CD4-positive, alpha-beta T cell treated with Interleukin-21 for 1 hour (primary cell): ENCODE measurements around the gene ELMO1.

Source experiments
- DNase-seq: peaks from one replicate; pipeline ENCODE4 v3.0.0-alpha.2; 2020

The ELMO1 gene

GRCh38 chr7:37342176-37342687 is 106.4 kb downstream of the ELMO1 start:
- no peak for DNase-seq

DNA sequence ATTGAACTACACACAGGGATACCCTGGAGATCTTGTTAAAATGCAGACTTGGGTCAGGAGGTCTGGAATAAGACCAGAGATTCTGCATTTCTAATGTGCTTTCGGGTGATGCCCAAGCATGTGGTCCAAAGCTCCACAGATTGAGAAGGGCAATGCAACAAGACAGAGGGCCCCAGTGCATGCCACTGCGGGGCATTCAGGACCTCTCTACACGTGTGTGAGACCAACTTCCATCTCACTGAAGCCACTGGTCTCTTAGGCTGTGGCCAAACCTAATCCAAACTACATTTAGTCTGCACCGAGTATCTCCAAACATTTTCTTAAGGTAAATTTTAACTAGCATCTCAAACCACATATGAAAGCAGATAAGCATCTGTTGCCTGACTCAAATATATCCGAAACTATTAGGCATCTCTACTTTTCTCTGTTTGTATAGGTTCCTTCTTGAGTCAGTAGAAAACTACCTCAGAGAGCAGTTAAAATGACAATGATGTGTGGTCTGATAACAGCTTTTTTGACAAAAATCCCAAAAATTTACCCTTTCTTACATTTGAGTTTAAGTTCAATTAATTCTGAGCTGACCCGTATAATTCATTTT is 107.5 kb downstream of the ELMO1 start:
- DNase-seq = peak; percentile 27

DNA sequence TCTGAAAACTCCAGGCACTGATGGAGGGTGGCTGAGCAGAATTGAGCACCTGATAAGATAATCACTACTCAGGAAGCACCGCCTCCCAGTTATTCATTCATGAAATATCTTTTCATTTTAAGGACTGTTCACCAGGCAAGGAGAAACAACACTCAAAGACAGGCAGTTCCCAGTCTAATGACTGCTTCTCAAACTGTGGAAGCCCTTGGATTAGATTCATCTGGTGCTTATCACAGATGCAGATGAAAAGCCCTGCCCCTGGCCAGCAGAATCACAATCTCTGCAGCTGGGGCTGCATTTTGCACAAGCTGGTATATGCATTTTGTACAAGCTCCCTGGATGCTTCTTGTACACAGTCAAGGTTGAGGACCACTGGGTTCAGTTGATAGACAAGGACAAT is 109.7 kb downstream of the ELMO1 start:
- DNase-seq = no peak

GRCh38 chr7:37337522-37337921 is 111.1 kb downstream of the ELMO1 start:
- DNase-seq = no peak

- DNase-seq = peak; percentile 53
Observed at GRCh38 chr7:37336259-37336658, 112.4 kb downstream of the ELMO1 start.

GRCh38 chr7:37333075-37333474 is 115.6 kb downstream of the ELMO1 start:
- no peak for DNase-seq

- no peak for DNase-seq
Observed at GRCh38 chr7:37332243-37333016, 116.2 kb downstream of the ELMO1 start.

GRCh38 chr7:37330775-37331174 is 117.9 kb downstream of the ELMO1 start:
- no peak for DNase-seq

- no peak for DNase-seq
Observed at GRCh38 chr7:37329940-37330339, 118.7 kb downstream of the ELMO1 start.

GRCh38 chr7:37327288-37327687 is 121.4 kb downstream of the ELMO1 start:
- DNase-seq = no peak

- no peak for DNase-seq
Observed at GRCh38 chr7:37323966-37324365, 124.7 kb downstream of the ELMO1 start.

DNA sequence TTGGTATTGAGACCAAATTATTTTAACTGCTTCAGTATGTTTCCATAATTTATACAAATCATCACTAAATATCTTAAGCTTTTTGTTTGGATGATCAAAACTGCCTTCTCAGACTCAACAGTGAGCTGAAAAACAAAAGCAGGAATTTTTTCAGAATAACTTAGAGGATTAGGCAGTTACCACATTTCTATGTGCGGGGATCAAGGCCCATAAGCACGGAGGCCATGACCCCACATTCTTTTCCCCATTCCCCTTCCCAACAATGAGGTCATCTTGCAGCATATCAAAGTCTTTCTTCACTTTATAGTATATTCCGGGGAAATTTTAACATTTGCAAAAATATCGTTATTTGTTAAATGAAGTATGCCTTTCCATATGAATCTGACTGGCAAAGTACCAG is 125.8 kb downstream of the ELMO1 start:
- no peak for DNase-seq

GRCh38 chr7:37320848-37321468 is 127.7 kb downstream of the ELMO1 start:
- no peak for DNase-seq

DNA sequence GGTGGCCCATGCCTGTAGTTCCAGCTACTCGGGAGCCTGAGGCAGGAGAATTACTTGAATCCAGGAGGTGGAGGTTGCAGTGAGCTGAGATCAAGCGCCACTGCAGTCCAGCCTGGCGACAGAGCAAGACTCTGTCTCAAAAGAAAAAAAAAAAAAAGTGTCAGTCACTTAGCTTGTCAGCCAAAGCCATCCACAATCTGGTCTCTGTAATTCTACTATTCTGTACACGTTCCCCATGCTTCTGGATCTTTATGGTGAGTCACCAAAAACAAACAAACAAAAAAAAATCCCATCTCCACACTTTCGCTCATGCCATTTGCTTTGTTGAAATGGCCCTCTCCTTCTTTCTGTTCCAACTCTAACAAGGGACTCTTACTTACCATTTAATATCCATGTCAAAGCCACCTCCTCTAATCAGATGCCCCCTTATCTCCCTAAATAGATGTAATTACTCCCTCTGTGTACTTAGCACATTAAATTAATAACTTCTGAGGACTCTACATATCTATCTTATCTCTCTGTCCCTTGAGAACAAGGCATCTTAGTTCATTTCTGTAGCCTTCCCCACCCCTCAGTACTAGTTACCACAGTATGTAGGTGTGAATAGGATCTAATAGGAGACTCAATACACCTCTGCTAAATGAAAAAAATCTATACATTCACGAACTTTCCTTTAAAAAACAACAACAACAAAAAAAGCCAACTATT is 128.4 kb downstream of the ELMO1 start:
- DNase-seq = no peak

- peak; percentile 45 for DNase-seq
Observed at GRCh38 chr7:37318541-37318940, 130.1 kb downstream of the ELMO1 start.

- DNase-seq = no peak
Observed at GRCh38 chr7:37315772-37316715, 132.6 kb downstream of the ELMO1 start.

GRCh38 chr7:37312608-37313007 is 136.1 kb downstream of the ELMO1 start:
- no peak for DNase-seq

- peak; percentile 52 for DNase-seq
Observed at GRCh38 chr7:37311355-37311754, 137.3 kb downstream of the ELMO1 start.

GRCh38 chr7:37310327-37311080 is 138.2 kb downstream of the ELMO1 start:
- DNase-seq = peak; percentile 63

DNA sequence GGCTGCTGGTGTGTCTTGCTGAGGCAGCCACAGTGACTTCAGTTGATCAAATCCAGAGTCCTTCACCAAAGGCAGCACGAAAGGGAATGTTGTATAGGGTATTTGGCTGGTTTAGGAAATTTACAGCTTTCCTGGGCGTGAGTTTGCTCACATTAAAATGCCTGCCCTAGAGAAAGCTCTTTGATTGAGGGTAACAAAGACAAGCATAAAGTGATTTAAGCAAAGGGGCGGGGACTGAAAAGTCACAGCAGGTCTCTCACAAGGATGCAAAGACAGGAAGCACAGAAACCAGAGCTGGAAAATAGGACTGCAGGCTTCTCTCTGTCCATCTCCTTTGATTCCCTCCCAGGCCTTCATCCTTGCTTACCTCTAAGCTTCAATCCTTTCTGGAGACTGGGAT is 139.2 kb downstream of the ELMO1 start:
- DNase-seq = no peak

DNA sequence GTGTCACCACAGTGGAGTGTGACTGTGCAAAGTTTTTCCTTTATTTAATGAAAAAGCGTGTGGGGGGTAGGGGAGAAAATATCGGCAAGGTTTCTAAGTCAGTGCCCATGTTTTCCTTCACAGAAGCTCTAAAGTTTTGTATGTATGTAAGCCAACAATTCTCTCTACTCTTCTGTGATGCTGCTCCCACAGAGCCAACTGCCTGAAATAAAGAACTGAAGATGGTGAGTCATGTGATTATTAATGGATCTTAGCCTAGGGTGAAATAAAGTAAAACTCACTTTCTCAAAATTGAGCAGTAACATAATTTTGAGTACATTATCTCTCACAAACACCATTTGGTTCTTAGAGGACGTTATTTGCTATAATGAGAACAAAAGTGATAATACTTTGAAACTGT is 143.7 kb downstream of the ELMO1 start:
- DNase-seq = no peak
